Natural killer cell (primary cell): ENCODE data around the gene FZD7. TPM values are rescaled to one million over a fixed set of nuclear protein-coding genes. Genes with fewer than 3 reads are reported as not detected.
A peak's percentile ranks its signal among the peaks of the same experiment; 100 is the strongest.

ENCODE experiments used
- ATAC-seq, 3 donors: fragments of 150-1000 bp in 2 of 3; fragments of 200-7000 bp in 1 of 3; cut with Tn5 transposase; 1 replicate in 1 of 3; 2 replicates in 2 of 3; pipeline ENCODE4 v1.10.0; 2021; ENCODE audit warnings: mild to moderate bottlenecking in 2 of 3, moderate library complexity in 2 of 3
- DNase-seq, 2 donors: peaks; one replicate each; pipeline versions ENCODE4 v3.0.0 to v3.0.0-alpha.2; 2013 to 2021; ENCODE audit warnings: mixed read lengths in 1 of 2
- H3K27ac ChIP-seq: one replicate; pipeline ENCODE4 v1.5.1; 2013; ENCODE audit warnings: mild to moderate bottlenecking, low read length
- H3K27me3 ChIP-seq: one replicate; pipeline ENCODE4 v1.6.1; 2013; ENCODE audit warnings: low read length; ENCODE audit not compliant: control insufficient read depth, insufficient read depth
- H3K36me3 ChIP-seq: one replicate; pipeline ENCODE4 v1.6.1; 2013; ENCODE audit warnings: low read length; ENCODE audit not compliant: control insufficient read depth, insufficient read depth
- H3K4me1 ChIP-seq: one replicate; pipeline ENCODE4 v1.6.1; 2013; ENCODE audit warnings: low read length; ENCODE audit not compliant: control insufficient read depth, insufficient read depth
- H3K4me3 ChIP-seq: one replicate; pipeline ENCODE4 v1.5.1; 2013; ENCODE audit warnings: low read length
- H3K9me3 ChIP-seq: one replicate; pipeline ENCODE4 v1.6.1; 2013; ENCODE audit warnings: low read length; ENCODE audit not compliant: control insufficient read depth, insufficient read depth
- H3K27ac Mint-ChIP-seq, 2 donors: one replicate each; pipeline ENCODE4 v1.8.0; 2022; ENCODE audit warnings: mild to moderate bottlenecking in 2 of 2, mixed read lengths in 2 of 2, moderate library complexity in 1 of 2
- H3K27me3 Mint-ChIP-seq, 2 donors: one replicate each; pipeline ENCODE4 v1.8.0; 2022; ENCODE audit warnings: low read depth in 2 of 2, mixed read lengths in 2 of 2
- H3K36me3 Mint-ChIP-seq: one replicate; pipeline ENCODE4 v1.8.0; 2022; ENCODE audit warnings: mixed read lengths
- H3K4me1 Mint-ChIP-seq, 2 donors: one replicate each; pipeline ENCODE4 v1.8.0; 2022; ENCODE audit warnings: mixed read lengths in 2 of 2
- H3K4me3 Mint-ChIP-seq: one replicate; pipeline ENCODE4 v1.8.0; 2022; ENCODE audit warnings: mild to moderate bottlenecking, moderate library complexity, mixed read lengths
- H3K9me3 Mint-ChIP-seq, 2 donors: one replicate each; pipeline ENCODE4 v1.8.0; 2022; ENCODE audit warnings: mixed read lengths in 2 of 2
- CTCF ChIP-seq: fragments of 200-600 bp; IDR thresholded peaks from one replicate; pipeline ENCODE4 v1.8.0; 2022; ENCODE audit warnings: antibody characterized with exemption
- WGBS: methylation state at CpG from one replicate; pipeline ENCODE4 v1.1.7; 2013; ENCODE audit warnings: missing lambda C conversion rate; ENCODE audit not compliant: insufficient coverage; 5-methylcytosine and 5-hydroxymethylcytosine counted together
- intact Hi-C: fragments of 100-400 bp; cut with micrococcal nuclease; formaldehyde crosslinking; loops from one replicate; pipeline ENCODE4 v1.14.2; 2022
- total RNA-seq, 4 donors: library from RNA; stranded (reverse); fragments of 120-200 nt in 1 of 4; gene quantifications; one replicate each; pipeline versions ENCODE4 v1.2.3 to v1.2.4, GENCODE V29; 2013 to 2022

Gene FZD7
- total RNA-seq, 3 donors from 2014 or later (not counting 1 experiment from before 2014, with no cell fraction given) = 0.27 to 1.6 TPM; not detected in 1

GRCh38 chr2:202034249-202035088 is 814 bp downstream of the FZD7 start:
- H3K36me3 Mint-ChIP-seq = no peaks in the 10 kb centered on the region
- peak overlapping the region; percentile 59 for H3K4me3 ChIP-seq
- H3K4me1 Mint-ChIP-seq = peaks cover 14 to 15% of the 10 kb centered on the region in 2 donors
- peaks cover 27% of the 10 kb centered on the region for H3K4me1 ChIP-seq
- peak; percentile 22 to 62 for DNase-seq
- ATAC-seq = no peak
- H3K9me3 Mint-ChIP-seq = no peaks in the 10 kb centered on the region
- H3K27me3 Mint-ChIP-seq = peaks cover 21 to 33% of the 10 kb centered on the region in 2 donors
- H3K27ac ChIP-seq = no peak overlapping the region
- TF ChIP-seq CTCF = no peak
- no peak overlapping the region for H3K4me3 Mint-ChIP-seq
- H3K9me3 ChIP-seq = no peaks in the 10 kb centered on the region
- H3K27me3 ChIP-seq = peaks cover 35% of the 10 kb centered on the region
- WGBS = under 1% methylated on average over 105 of the region's 105 CpGs
- H3K27ac Mint-ChIP-seq = no peak overlapping the region
- no peaks in the 10 kb centered on the region for H3K36me3 ChIP-seq
- intact Hi-C loops = loop anchor here (5.0 kb wide), 1 partner anchor 1322 kb away; no protein-coding TSS in a partner anchor

GRCh38 chr2:202035089-202035940 is 1.7 kb downstream of the FZD7 start:
- H3K27ac ChIP-seq = no peak overlapping the region
- peaks cover 38% of the 10 kb centered on the region for H3K27me3 ChIP-seq
- H3K36me3 Mint-ChIP-seq = no peaks in the 10 kb centered on the region
- TF ChIP-seq CTCF = no peak
- no peak for ATAC-seq
- peak; percentile 22 to 51 for DNase-seq
- no peaks in the 10 kb centered on the region for H3K9me3 ChIP-seq
- H3K4me3 Mint-ChIP-seq = no peak overlapping the region
- intact Hi-C loops = no loop called here
- peaks cover 17 to 31% of the 10 kb centered on the region in 2 donors for H3K27me3 Mint-ChIP-seq
- H3K4me1 ChIP-seq = peaks cover 27% of the 10 kb centered on the region
- no peak overlapping the region for H3K27ac Mint-ChIP-seq
- H3K9me3 Mint-ChIP-seq = no peaks in the 10 kb centered on the region
- H3K4me3 ChIP-seq = peak overlapping the region; percentile 27
- 36% methylated on average over 78 of the region's 78 CpGs for WGBS
- no peaks in the 10 kb centered on the region for H3K36me3 ChIP-seq
- peaks cover 14 to 15% of the 10 kb centered on the region in 2 donors for H3K4me1 Mint-ChIP-seq

GRCh38 chr2:202035941-202036372 is 2.3 kb downstream of the FZD7 start:
- Mint-ChIP-seq H3K4me3 (no peak overlapping the region), H3K27ac (no peak overlapping the region), H3K27me3 (peaks cover 17 to 34% of the 10 kb centered on the region in 2 donors), H3K36me3 (no peaks in the 10 kb centered on the region), H3K9me3 (no peaks in the 10 kb centered on the region), H3K4me1 (peaks cover 14 to 15% of the 10 kb centered on the region in 2 donors)
- no peak for DNase-seq
- H3K4me3 ChIP-seq = no peak overlapping the region
- no peaks in the 10 kb centered on the region for H3K36me3 ChIP-seq
- no peak for ATAC-seq
- H3K27me3 ChIP-seq = peaks cover 38% of the 10 kb centered on the region
- TF ChIP-seq CTCF = no peak
- H3K9me3 ChIP-seq = no peaks in the 10 kb centered on the region
- WGBS = 93% methylated on average over 32 of the region's 32 CpGs
- no peak overlapping the region for H3K27ac ChIP-seq
- intact Hi-C loops = no loop called here
- H3K4me1 ChIP-seq = peaks cover 27% of the 10 kb centered on the region
